Progenitor cell of endocrine pancreas (in vitro differentiated cells): ENCODE data around the gene LIPN. TPM values are rescaled to one million over a fixed set of nuclear protein-coding genes. Genes with fewer than 3 reads are reported as not detected.

Source experiments
- DNase-seq: peaks from one replicate; pipeline ENCODE4 v3.0.0; 2021; ENCODE audit warnings: low spot score; ENCODE audit not compliant: unreplicated experiment
- H3K27ac Mint-ChIP-seq: 2 replicates; pipeline ENCODE4 v1.8.0; 2021; ENCODE audit warnings: mild to moderate bottlenecking, moderate library complexity, mixed read lengths
- H3K27me3 Mint-ChIP-seq: 2 replicates; pipeline ENCODE4 v1.8.0; 2021; ENCODE audit warnings: mixed read lengths
- H3K36me3 Mint-ChIP-seq: 2 replicates; pipeline ENCODE4 v1.8.0; 2022; ENCODE audit warnings: mixed read lengths; ENCODE audit not compliant: insufficient read depth
- H3K4me1 Mint-ChIP-seq: 2 replicates; pipeline ENCODE4 v1.8.0; 2021; ENCODE audit warnings: low read depth, mixed read lengths
- H3K4me3 Mint-ChIP-seq: 2 replicates; pipeline ENCODE4 v1.8.0; 2021; ENCODE audit warnings: low read depth, mild to moderate bottlenecking, moderate library complexity, mixed read lengths
- H3K9me3 Mint-ChIP-seq: 2 replicates; pipeline ENCODE4 v1.8.0; 2021; ENCODE audit warnings: low read depth, mixed read lengths
- total RNA-seq: library from RNA; stranded (reverse); gene quantifications from 2 replicates; pipeline ENCODE4 v1.2.1, GENCODE V29; 2021
- TF ChIP-seq, protein P1 (sequence below): fragments of 200-600 bp; sonication (generic); IDR thresholded peaks from one replicate; pipeline ENCODE4 v1.5.0; 2021; ENCODE audit warnings: antibody characterized with exemption, mild to moderate bottlenecking; ENCODE audit not compliant: unreplicated experiment

The LIPN gene
- total RNA-seq, 1 donor from 2014 or later: not detected

DNA sequence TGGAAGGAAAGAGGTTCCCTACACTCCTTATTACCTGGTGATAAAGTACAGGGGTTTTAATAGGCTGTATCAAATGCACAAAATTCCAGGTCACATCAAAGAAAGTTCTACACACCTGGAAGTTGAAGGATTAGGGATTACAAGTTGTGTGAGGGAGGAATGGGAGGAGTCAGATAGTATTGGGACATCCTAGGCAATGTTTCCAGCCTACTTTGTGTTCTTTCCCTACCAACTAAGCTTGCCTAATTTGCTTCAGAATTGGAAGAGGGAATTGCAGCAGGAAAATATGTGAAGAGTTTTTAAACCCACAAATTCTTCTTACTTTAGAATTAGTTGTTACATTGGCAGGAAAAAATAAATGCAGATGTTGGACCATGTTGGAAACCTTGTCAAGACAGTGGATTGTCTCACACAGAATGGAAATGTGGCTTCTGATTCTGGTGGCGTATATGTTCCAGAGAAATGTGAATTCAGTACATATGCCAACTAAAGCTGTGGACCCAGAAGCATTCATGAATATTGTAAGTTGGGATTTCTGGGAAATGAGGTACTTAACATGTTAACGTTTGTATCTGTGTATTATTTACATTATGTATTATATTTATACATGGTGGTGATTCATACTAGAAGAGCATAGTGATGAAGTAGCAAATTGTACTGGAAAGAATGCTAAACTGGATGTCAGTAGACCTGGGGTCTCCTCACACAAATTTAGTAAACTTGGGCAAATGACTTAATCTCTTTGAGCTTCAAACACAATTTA, 42.9 kb downstream of the LIPN start, which contains the start of gene LIPM:
Gene LIPM (plus strand): TSS at position 208 of the 763 bp plus-strand sequence. CDS start 167 bp downstream, at position 375.
- Mint-ChIP-seq H3K36me3 (no peaks in the 10 kb centered on the region), H3K27ac (no peak within 1 kb of the TSS), H3K4me3 (no peak within 1 kb of the TSS), H3K27me3 (no peaks in the 10 kb centered on the region), H3K4me1 (no peaks in the 10 kb centered on the region), H3K9me3 (no peaks in the 10 kb centered on the region)
- TF ChIP-seq, protein P1, sequence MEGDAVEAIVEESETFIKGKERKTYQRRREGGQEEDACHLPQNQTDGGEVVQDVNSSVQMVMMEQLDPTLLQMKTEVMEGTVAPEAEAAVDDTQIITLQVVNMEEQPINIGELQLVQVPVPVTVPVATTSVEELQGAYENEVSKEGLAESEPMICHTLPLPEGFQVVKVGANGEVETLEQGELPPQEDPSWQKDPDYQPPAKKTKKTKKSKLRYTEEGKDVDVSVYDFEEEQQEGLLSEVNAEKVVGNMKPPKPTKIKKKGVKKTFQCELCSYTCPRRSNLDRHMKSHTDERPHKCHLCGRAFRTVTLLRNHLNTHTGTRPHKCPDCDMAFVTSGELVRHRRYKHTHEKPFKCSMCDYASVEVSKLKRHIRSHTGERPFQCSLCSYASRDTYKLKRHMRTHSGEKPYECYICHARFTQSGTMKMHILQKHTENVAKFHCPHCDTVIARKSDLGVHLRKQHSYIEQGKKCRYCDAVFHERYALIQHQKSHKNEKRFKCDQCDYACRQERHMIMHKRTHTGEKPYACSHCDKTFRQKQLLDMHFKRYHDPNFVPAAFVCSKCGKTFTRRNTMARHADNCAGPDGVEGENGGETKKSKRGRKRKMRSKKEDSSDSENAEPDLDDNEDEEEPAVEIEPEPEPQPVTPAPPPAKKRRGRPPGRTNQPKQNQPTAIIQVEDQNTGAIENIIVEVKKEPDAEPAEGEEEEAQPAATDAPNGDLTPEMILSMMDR: no peak
- DNase-seq: no peak

DNA sequence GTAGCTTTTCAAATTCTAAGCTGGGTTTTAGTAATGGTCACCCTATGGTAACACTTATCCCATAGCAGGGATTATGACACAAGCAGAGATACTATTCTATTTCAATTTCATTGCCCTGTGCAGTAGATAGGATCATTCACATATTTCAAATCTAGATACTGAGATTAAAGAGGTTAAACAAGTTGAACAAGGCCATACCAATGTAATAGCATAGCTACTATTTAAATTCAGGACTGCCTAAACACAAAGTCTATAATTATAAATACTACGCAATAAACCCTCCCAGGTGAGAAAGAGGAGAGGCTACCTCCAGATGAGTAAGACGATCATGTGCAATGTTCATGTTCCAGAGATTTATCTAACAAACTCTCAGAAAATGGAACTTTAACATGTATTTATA, 43.8 kb downstream of the LIPN start:
- H3K27me3 Mint-ChIP-seq: no peaks in the 10 kb centered on the region

DNA sequence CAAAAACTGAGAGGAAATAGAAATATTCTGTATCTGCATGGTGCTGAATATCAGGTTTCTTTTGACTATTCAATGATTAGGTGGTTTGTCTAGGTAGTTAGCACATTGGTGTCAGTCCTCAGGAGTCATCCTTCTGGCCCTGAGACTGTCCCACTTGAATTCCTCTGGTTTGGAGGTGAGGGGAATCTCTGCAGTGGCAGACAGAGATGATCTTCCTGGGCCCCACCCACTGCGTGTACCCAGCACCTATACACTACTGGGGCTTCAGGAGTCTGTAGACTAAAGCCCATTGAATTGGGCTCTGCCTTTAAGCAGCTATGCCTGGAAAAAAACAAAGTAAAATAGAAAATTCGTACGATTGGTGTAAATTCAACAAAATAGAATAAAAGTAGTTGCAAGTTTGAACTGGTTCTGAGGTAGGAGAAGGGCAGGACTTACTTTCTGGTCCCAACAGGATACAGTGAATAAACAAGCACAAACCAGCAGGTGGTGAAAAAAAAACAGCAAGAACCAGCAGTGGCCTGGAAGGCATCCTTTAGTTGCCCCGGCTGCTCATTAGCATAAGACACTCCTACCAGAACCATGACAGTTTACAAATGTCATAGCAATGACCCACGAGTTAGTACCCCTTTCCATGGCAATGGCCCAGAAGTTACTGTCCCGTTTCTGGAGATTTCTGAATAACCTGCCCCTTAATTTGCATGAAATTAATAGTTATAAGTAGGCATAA, 44.4 kb downstream of the LIPN start:
- no peaks in the 10 kb centered on the region for H3K9me3 Mint-ChIP-seq
- TF ChIP-seq, protein P1: no peak
- no peak overlapping the region for H3K27ac Mint-ChIP-seq
- no peaks in the 10 kb centered on the region for H3K36me3 Mint-ChIP-seq
- no peaks in the 10 kb centered on the region for H3K4me1 Mint-ChIP-seq
- DNase-seq: no peak
- no peaks in the 10 kb centered on the region for H3K27me3 Mint-ChIP-seq
- no peak overlapping the region for H3K4me3 Mint-ChIP-seq

More for the DNA sequence above, 43.8 kb downstream of the LIPN start:
- TF ChIP-seq, protein P1: no peak
- H3K36me3 Mint-ChIP-seq: no peaks in the 10 kb centered on the region
- no peak overlapping the region for H3K27ac Mint-ChIP-seq
- no peaks in the 10 kb centered on the region for H3K4me1 Mint-ChIP-seq
- no peak overlapping the region for H3K4me3 Mint-ChIP-seq
- no peaks in the 10 kb centered on the region for H3K9me3 Mint-ChIP-seq
- no peak for DNase-seq

DNA sequence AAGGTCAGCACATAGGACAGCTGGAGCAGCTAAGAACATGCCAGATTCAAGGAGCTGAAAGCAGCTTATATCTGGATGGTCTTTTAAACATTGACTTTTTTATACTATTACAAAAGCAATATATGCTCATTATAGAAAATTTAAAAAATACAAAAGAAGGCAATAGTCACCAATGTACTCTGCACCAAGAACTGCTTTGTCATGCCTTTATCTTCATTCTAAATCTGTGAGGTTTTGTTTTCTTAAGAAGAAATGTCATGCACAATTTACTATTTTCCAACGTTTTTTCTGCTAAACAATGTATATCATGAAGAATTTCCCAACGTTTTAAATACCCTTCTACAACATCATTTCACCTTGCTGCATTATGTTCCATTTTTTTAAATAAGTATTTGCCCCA, 45.5 kb downstream of the LIPN start:
- Mint-ChIP-seq H3K27me3 (no peaks in the 10 kb centered on the region), H3K4me3 (no peak overlapping the region), H3K9me3 (no peaks in the 10 kb centered on the region), H3K27ac (no peak overlapping the region), H3K4me1 (no peaks in the 10 kb centered on the region), H3K36me3 (no peaks in the 10 kb centered on the region)
- DNase-seq: no peak
- TF ChIP-seq, protein P1: no peak

DNA sequence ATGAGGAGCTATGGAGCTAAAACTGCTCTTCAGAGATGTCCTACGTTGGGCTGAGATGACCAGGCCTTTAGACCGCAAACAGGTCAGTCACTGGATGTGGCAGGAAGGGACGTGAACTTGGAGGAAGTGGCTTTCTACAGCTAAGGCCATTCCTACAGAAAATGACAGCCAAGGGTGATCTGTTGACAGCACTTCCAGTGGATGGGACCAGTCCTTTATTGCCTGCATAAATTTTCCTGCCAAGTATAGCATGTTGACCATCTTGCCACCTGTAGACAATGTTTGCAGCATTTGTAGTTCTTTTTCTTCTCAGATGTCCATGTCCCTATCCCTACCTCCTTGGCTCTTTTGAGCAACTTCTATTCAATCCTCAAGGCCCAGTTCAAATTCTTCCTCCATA, 46.1 kb downstream of the LIPN start:
- TF ChIP-seq, protein P1: no peak
- no peaks in the 10 kb centered on the region for H3K4me1 Mint-ChIP-seq
- no peak for DNase-seq
- no peaks in the 10 kb centered on the region for H3K36me3 Mint-ChIP-seq
- H3K9me3 Mint-ChIP-seq: no peaks in the 10 kb centered on the region
- H3K27ac Mint-ChIP-seq: no peak overlapping the region
- no peak overlapping the region for H3K4me3 Mint-ChIP-seq
- peaks cover 2% of the 10 kb centered on the region for H3K27me3 Mint-ChIP-seq
